BLaER1 treated with 17β-estradiol and CSF1 and Interleukin-3, amounts not matched to agents 10 nM and 100 nM (cell line): ENCODE measurements around the gene NAT14.
A peak's percentile ranks its signal among the peaks of the same experiment; 100 is the strongest.

Experiments
- H3K27ac ChIP-seq, 11 experiments: shearing (Covaris generic); formaldehyde crosslinking; 2 replicates each; pipeline ENCODE4 v1.8.1; 2022
- H3K27me3 ChIP-seq, 11 experiments: shearing (Covaris generic); formaldehyde crosslinking; 2 replicates each; pipeline ENCODE4 v1.8.1; 2022
- H3K36me3 ChIP-seq, 11 experiments: shearing (Covaris generic); formaldehyde crosslinking; 2 replicates each; pipeline ENCODE4 v1.8.1; 2022
- H3K4me1 ChIP-seq, 10 experiments: shearing (Covaris generic); formaldehyde crosslinking; 2 replicates each; pipeline ENCODE4 v1.8.1; 2022
- H3K4me2 ChIP-seq, 11 experiments: shearing (Covaris generic); formaldehyde crosslinking; 2 replicates each; pipeline ENCODE4 v1.8.1; 2022
- H3K4me3 ChIP-seq, 10 experiments: shearing (Covaris generic); formaldehyde crosslinking; 2 replicates each; pipeline ENCODE4 v1.8.1; 2022
- H3K9ac ChIP-seq, 11 experiments: shearing (Covaris generic); formaldehyde crosslinking; 2 replicates each; pipeline ENCODE4 v1.8.1; 2022
- H3K9me3 ChIP-seq, 11 experiments: shearing (Covaris generic); formaldehyde crosslinking; replicated peaks in 1 of 11; 2 replicates each; pipeline ENCODE4 v1.8.1; 2022
- H4K20me1 ChIP-seq, 11 experiments: shearing (Covaris generic); formaldehyde crosslinking; 2 replicates each; pipeline ENCODE4 v1.8.1; 2022
- Cebpa-rat ChIP-seq, 11 experiments: shearing (Covaris generic); IDR thresholded peaks; 2 replicates each; pipeline ENCODE4 v1.8.1; 2022

The NAT14 gene

GRCh38 chr19:55484593-55485438, at the start of gene NAT14:
TSS of gene NAT14 (plus strand) at chr19:55485188. CDS start at chr19:55485709, 521 bp downstream.
- H3K9ac ChIP-seq = peak within 1 kb of the TSS; percentile 71 to 83 (median 78)
- peaks cover 4 to 32% (median 12%) of the 10 kb centered on the region in 11 experiments; a peak in 15 of 22 replicates for H3K36me3 ChIP-seq
- peak within 1 kb of the TSS; percentile 62 to 80 (median 72) for H3K27ac ChIP-seq
- peaks cover 51 to 64% (median 59%) of the 10 kb centered on the region in 10 experiments for H3K4me1 ChIP-seq
- H3K9me3 ChIP-seq = no peaks in the 10 kb centered on the region
- H3K4me2 ChIP-seq = peak within 1 kb of the TSS; percentile 89 to 100 (median 96)
- TF ChIP-seq Cebpa-rat (IDR thresholded peaks at IDR 0.05) = no peak
- peak within 1 kb of the TSS; percentile 64 to 79 (median 68) for H3K4me3 ChIP-seq
- no peaks in the 10 kb centered on the region for H3K27me3 ChIP-seq
- H4K20me1 ChIP-seq = peaks cover 0 to 50% (median 3%) of the 10 kb centered on the region in 11 experiments; a peak in 11 of 22 replicates

GRCh38 chr19:55436847-55437246, 48.1 kb upstream of the NAT14 start:
- TF ChIP-seq Cebpa-rat (IDR thresholded peaks at IDR 0.05) = no peak
- peaks cover 0 to 38% (median 5%) of the 10 kb centered on the region in 11 experiments; a peak in 12 of 22 replicates for H3K9me3 ChIP-seq
- H3K27me3 ChIP-seq = peaks cover 46 to 73% (median 64%) of the 10 kb centered on the region in 11 experiments
- H3K4me2 ChIP-seq = no peak overlapping the region
- H3K4me3 ChIP-seq = no peak overlapping the region
- no peak overlapping the region for H3K9ac ChIP-seq
- H3K36me3 ChIP-seq = no peaks in the 10 kb centered on the region
- peaks cover 0 to 31% (median 4%) of the 10 kb centered on the region in 11 experiments; a peak in 9 of 22 replicates for H4K20me1 ChIP-seq
- no peak overlapping the region for H3K27ac ChIP-seq
- H3K4me1 ChIP-seq = peaks cover 0 to 19% (median 15%) of the 10 kb centered on the region in 10 experiments; a peak in 15 of 20 replicates

- Histone ChIP-seq H3K27ac (no peak overlapping the region), H3K27me3 (peaks cover 52 to 79% (median 70%) of the 10 kb centered on the region in 11 experiments), H3K4me2 (peak overlapping the region in 5 of 11 experiments; percentile 12 to 59 (median 15); a peak in 5 of 22 replicates), H3K36me3 (no peaks in the 10 kb centered on the region), H3K9ac (no peak overlapping the region), H3K9me3 (peaks cover 0 to 32% (median 5%) of the 10 kb centered on the region in 11 experiments; a peak in 9 of 22 replicates), H4K20me1 (peaks cover 0 to 34% (median 4%) of the 10 kb centered on the region in 11 experiments; a peak in 9 of 22 replicates), H3K4me3 (no peak overlapping the region), H3K4me1 (peaks cover 0 to 22% (median 17%) of the 10 kb centered on the region in 10 experiments; a peak in 15 of 20 replicates)
- TF ChIP-seq Cebpa-rat (IDR thresholded peaks at IDR 0.05) = no peak
These were observed 47.6 kb upstream of the NAT14 start for GRCh38 chr19:55437410-55437809.

GRCh38 chr19:55439052-55439451, 45.9 kb upstream of the NAT14 start:
- Histone ChIP-seq H3K4me2 (no peak overlapping the region), H3K9me3 (peaks cover 0 to 17% (median 0%) of the 10 kb centered on the region in 11 experiments; a peak in 4 of 22 replicates), H3K9ac (no peak overlapping the region), H3K36me3 (no peaks in the 10 kb centered on the region), H3K4me1 (peaks cover 0 to 22% (median 17%) of the 10 kb centered on the region in 10 experiments; a peak in 15 of 20 replicates), H3K4me3 (no peak overlapping the region), H3K27ac (no peak overlapping the region), H4K20me1 (peaks cover 0 to 34% (median 4%) of the 10 kb centered on the region in 11 experiments; a peak in 9 of 22 replicates), H3K27me3 (peaks cover 68 to 96% (median 87%) of the 10 kb centered on the region in 11 experiments)
- no peak for TF ChIP-seq Cebpa-rat (IDR thresholded peaks at IDR 0.05)

- H3K4me2 ChIP-seq = peak overlapping the region in 7 of 11 experiments; percentile 5 to 80 (median 45); a peak in 13 of 22 replicates
- H3K4me1 ChIP-seq = peaks cover 0 to 22% (median 17%) of the 10 kb centered on the region in 10 experiments; a peak in 15 of 20 replicates
- no peak overlapping the region for H3K27ac ChIP-seq
- peaks cover 0 to 12% (median 0%) of the 10 kb centered on the region in 11 experiments; a peak in 1 of 22 replicates for H3K9me3 ChIP-seq
- peaks cover 0 to 44% (median 4%) of the 10 kb centered on the region in 11 experiments; a peak in 10 of 22 replicates for H4K20me1 ChIP-seq
- no peak overlapping the region for H3K9ac ChIP-seq
- peaks cover 83 to 100% (median 98%) of the 10 kb centered on the region in 11 experiments for H3K27me3 ChIP-seq
- no peaks in the 10 kb centered on the region for H3K36me3 ChIP-seq
- no peak for TF ChIP-seq Cebpa-rat (IDR thresholded peaks at IDR 0.05)
- peak overlapping the region in 2 of 10 experiments; percentile 5; a peak in 2 of 20 replicates for H3K4me3 ChIP-seq
These were observed 44.4 kb upstream of the NAT14 start for GRCh38 chr19:55440411-55441105.

- H3K27ac ChIP-seq = no peak overlapping the region
- peak overlapping the region in 9 of 11 experiments; percentile 5 to 80 (median 38); a peak in 12 of 22 replicates for H3K4me2 ChIP-seq
- peaks cover 0 to 12% (median 0%) of the 10 kb centered on the region in 11 experiments; a peak in 1 of 22 replicates for H3K9me3 ChIP-seq
- peaks cover 90 to 100% (median 99%) of the 10 kb centered on the region in 11 experiments for H3K27me3 ChIP-seq
- H3K4me3 ChIP-seq = 0 out of 20 replicates have a peak overlapping the region, but pooled peaks of 2 of the 10 experiments have one; percentile 5
- H3K9ac ChIP-seq = no peak overlapping the region
- no peaks in the 10 kb centered on the region for H3K36me3 ChIP-seq
- TF ChIP-seq Cebpa-rat (IDR thresholded peaks at IDR 0.05) = no peak
- H4K20me1 ChIP-seq = peaks cover 0 to 42% (median 4%) of the 10 kb centered on the region in 11 experiments; a peak in 10 of 22 replicates
- H3K4me1 ChIP-seq = peaks cover 0 to 22% (median 17%) of the 10 kb centered on the region in 10 experiments; a peak in 16 of 20 replicates
These were observed 43.7 kb upstream of the NAT14 start for GRCh38 chr19:55441319-55441691.

GRCh38 chr19:55441692-55442321, 43.2 kb upstream of the NAT14 start:
- H3K27ac ChIP-seq = no peak overlapping the region
- peaks cover 91 to 100% (median 99%) of the 10 kb centered on the region in 11 experiments for H3K27me3 ChIP-seq
- H3K9me3 ChIP-seq = peaks cover 0 to 12% (median 0%) of the 10 kb centered on the region in 11 experiments; a peak in 1 of 22 replicates
- H3K4me2 ChIP-seq = peak overlapping the region in 6 of 11 experiments; percentile 18 to 80 (median 52); a peak in 10 of 22 replicates
- TF ChIP-seq Cebpa-rat (IDR thresholded peaks at IDR 0.05) = no peak
- peaks cover 0 to 22% (median 17%) of the 10 kb centered on the region in 10 experiments; a peak in 16 of 20 replicates for H3K4me1 ChIP-seq
- no peak overlapping the region; a peak in 1 of 20 replicates for H3K4me3 ChIP-seq
- no peaks in the 10 kb centered on the region for H3K36me3 ChIP-seq
- H3K9ac ChIP-seq = no peak overlapping the region
- H4K20me1 ChIP-seq = peaks cover 0 to 37% (median 2%) of the 10 kb centered on the region in 11 experiments; a peak in 10 of 22 replicates
